RKO (cell line): Measurements from ENCODE around the gene FMNL1.
A peak's percentile ranks its signal among the peaks of the same experiment; 100 is the strongest.

Experiments used
- DNase-seq: peaks from one replicate; pipeline ENCODE4 v3.0.0-alpha.2; 2016; ENCODE audit warnings: low spot score

The FMNL1 gene

DNA sequence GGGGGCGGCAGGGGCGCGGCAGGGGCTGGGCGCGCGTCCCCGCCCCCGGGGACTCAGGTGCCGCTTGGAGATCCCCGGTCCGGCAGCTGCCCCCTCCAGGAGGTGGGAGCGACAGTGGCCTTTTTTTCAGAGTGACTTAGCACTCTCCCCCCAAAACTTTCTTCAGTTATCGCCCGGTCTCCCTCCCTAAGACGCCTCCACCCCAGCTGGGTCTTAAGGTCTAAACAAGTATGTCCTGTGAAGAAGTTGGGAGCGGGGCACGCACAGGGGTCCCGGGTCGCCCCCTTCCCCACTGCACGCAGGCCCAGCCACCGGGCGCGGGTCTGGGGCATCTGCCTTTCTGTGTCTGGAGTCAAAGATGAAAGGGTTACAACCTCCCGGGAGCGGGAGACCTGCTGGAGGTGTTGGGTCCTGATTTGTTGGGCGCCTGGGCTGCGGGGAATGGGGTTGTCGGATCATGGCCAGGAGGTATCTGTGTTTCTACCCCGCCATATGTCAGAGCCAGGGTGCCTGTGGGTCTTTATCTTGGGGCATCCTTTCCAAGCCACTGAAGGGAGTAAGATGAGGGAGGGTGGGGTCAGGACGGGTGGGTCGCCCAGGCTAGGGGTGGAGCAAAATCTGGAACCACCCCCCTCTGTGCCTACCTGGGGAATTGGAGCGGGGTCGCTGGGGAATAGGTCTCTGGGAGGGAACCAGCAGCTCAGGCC lies 757 bp downstream of the FMNL1 start:
- DNase-seq, result no peak

DNA sequence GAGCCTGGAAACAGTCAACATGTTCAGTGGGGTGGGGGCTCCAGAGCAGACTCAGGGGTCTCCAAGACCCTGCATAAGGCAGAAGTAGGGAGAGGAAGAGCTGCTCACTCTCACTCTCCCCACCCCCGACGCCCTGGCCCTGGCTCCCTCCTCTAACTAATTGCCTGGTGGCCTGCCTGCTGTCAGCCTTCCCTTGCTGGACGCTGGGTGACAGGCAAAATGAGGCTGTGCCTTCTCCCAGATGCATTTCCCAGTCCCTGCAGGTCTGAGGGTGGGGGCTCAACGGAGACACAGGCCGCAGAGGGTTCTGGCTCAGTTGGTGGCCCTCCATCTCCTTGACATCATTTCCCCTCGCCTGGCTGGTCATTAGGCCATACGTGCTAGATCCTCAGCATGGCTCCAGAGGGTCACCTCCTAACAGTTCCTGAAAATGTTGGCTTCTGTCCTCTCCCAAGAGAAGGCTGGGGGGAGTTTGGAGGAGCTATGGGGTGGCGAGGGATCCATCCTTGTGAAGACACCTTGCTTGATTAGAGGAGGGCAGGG lies 1.4 kb downstream of the FMNL1 start:
- DNase-seq, result no peak

DNA sequence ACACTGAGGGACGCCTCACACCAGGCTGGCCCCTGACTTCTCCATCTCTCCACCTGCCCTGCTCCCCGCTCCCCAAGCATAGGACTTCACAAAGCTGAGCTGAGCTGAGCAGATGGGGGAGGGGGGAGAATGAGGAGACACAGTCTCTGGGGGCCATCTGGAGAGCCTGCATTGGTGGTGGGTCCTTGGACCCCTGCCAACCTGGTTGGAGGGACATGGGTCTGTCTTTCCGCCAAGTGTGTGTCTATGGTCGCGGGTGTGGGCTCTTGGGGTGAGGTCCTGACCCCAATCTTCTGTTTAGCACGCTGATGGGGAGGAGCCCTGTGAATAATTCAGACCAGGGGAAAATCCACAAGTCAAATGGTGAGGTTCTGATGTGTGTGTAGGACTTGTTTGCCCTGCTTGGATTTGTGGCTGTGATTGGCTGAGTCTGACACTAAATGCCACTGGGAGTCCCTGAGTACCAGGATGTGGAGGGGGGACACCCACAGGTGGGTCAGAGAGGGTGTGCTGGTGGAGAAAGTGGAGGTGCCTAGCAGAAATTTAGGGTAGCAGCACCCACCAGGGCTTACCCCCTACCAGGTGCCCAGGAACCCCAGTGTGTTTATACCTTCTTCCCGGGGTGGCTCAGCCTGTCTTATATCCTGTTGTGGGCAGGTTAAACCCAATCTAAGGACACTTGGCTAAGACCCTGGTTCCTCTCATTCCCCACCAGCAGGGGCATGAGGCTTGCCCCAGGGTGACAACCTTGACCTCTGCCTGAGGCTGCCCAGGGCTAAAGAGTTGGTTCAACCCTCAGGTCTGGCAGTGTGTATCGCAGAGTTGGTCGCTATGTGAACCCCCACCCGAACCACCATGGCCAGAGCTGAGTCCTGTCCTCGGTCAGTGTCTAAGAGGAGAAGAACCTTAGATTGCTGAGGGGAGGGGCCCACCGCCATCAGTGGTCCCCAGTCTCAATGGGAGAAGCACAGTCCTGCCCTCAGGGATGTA lies 2.1 kb downstream of the FMNL1 start:
- no peak for DNase-seq

DNA sequence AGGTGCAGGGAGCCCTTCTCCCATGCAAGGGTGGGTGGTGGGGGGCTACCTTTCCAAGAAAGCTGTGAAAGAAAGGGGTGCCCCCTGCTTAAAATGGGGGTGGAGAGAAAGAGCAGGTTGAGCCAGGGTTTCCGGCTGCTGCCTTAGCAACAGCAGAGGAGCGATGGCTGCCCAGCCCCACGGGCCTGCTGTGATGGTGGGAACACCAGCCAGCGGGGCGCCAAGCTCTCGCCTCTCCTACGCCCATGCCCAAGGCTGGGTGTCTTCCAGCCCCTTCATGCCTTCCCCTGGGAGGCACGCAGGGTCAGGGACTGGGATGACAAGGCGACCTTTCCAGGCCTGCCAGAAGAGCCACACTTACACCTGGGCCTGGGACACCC lies 3.0 kb downstream of the FMNL1 start:
- no peak for DNase-seq

DNA sequence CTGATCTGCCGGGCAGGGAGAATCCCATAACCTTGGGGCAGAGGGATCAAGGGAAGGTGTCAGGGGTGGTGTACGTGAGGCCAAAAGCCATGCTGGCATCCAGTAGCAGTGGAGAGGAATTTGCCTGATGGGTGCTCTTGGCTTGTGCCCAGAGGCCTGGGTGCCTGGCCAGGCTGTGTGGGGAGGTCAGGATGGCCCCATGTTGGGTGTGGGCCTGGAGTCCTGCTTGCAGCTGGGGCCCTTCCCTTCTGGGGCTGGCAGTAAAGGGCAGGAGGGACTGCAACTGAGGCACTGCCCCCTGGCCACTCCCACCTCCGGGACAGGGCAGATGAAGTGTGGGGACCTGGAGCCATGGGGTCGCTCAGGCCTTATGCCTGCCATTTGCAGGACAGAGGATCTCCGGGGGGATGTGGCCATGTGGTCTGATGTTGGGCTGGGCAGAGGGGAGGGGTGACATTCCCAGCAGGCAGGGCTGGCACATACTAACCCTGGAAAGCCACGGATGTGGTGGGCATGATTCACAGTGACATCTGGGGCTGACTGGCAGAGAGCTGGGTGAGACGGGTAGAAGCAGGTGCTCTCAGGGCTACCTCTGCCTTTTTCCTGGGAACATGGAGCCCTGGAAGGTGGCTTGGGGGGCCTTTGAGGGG lies 3.5 kb downstream of the FMNL1 start:
- DNase-seq, result no peak

DNA sequence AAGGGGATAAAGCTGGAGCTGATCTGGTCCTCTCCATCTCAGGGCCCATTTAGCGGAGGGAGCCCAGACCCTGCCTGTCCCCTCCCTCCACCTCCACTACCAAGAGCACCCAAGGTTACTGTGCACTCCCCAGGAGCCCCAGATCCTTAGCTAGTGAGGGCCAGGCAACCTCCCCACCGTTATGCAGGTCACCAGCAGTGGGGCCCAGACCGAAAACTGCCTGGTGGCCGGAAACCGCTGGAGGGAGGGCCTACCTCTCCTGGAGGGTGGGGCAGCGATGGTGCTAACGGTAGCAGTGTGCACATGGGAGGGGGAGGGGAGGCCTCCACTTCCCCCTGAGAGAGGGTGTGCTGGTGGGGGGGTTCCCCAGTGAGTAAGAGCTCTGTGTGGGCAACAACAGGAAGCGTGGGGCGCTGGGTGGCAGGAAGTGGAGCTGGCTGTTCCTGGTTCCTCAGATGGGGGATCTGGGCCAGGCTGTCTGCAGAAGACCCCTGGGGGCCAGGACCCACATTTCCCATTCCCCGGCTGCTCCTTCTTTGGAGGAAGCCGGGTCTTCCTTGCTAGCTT lies 4.4 kb downstream of the FMNL1 start:
- no peak for DNase-seq

DNA sequence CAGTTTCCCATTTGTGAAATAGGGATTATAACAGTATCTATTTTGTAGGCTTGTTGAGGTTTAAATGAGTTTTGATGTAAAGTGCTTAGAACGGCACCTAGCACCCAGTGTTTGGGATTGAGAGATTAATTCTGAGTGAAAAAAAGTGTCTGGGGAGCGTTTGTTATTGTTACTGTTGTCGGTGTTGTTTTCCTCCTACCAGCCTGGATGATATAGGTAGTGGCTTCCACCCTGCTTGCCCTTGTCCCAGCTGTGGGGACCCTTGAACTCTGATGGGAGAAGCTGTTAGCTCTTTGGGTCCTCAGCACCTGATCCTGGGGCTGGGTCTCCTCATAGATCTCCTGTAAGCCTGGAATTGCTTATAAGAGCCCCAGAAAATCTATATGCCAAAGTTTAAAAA lies 4.9 kb downstream of the FMNL1 start:
- DNase-seq, result no peak

DNA sequence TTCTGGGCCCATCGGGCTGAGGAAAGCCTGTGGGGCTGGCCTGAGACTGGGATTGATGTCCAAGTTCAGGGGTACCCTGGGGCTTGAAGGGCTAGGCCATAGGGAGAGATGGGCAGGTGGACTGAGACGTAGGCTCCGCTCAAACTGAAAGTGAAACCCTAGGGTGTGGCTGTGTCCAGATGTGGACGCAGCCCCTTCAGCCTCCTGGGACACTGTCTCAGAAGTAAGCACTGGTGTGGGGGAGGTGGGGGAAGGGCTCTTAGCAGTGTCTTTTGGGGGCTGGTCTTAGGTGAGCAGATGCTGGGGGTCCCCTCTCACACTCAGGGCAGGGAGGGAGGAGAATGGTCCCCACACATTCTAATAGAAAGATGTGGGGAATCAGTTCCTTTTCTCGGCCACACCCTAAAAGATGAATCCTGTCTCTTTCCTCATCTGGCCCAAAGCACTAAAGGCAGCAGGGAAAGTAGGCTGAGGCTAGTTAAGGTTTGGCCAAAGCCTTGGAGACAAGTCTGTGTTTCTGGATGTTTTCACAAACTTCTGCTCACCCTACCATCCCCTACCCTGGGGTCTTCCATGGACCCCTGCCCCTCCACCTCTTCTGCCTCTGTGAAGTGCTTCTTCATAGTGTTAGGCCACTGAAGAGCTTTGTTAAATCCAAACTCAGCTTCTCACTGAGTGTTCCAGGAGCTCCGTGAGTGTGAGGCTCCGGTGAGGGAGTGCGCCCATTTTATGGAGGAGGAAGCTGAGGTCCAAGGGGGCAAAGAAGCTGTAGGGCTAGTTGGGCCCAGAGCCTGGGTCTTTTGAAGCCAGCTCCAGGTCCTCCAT lies 5.6 kb downstream of the FMNL1 start:
- DNase-seq, result no peak

DNA sequence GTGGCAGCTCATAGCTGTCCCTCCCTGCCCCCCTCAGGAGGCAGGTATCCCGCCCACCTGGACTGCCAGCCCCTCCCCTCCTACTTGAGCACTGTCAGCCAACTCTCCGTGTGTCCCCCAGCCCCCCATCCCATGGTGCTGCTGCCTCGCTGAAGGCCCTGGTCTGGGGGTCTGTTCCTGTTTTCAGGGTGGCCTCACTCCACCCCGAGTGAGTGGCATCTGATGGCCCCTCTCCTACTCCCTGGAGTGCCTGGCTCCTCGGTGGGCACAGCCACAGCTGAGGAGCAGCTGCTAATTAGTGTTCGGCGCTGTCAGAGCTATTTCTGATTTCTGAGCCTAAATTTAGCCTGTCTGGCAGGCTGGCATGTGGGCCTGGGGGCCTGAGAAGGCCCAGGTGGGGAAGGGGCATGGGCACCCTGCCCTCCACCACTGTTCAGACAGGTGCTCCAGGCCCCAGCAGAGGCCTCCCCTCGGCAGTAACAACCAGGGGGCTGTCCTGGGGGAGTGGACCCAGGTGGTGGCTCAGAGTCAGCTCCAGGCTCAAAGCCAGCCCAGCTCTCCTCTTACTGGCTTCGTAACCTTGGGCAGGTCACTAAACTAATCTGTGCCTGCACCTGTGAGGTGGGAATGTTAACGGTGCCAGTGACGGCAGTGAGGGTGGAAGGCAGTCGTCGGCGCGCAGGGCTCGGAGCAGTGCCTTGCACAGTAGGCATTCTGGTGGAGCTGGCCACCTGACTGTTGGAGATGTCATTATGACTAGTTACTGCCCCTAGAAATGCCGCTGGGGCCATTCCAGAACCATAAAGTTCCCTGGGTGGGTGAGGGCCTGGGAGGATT lies 6.5 kb downstream of the FMNL1 start:
- no peak for DNase-seq

DNA sequence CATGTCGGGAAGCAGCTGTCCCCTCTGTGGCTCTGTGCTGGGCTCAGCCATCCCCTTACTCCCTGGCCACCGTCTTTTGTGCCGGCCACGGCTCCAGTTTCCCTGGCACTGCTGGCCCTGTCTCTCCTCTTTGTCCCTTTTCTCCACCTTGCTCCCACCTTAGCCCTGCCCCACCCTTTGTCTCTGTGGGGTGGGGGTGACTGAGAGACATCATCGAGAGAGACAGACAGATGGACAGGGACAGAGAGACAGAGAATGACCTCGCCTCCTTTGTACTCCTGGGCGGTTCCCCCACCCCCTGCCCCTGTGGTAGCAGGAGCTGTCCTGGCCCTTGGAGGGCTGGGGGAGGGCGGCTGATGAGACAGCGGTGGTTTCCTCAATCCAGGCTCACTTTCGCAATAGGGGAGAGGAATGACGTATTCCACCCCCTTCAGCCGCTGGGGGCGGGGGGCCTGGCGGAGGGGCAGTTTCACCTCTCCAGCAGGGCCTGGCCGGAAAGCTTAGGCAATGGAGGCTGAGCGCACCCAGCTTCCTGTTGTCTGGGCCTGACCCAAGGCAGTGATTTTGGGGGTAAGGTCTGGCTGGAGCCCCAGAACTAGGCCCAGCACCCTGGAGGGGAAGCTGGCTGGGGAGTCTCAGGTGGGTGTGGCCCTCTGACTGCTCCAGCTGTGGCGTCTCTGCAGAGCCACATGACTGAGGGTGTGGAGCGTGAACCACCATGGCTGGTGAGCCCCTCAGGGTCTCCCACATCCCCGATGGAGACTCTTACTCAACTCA lies 7.3 kb downstream of the FMNL1 start:
- peak; percentile 16 for DNase-seq

DNA sequence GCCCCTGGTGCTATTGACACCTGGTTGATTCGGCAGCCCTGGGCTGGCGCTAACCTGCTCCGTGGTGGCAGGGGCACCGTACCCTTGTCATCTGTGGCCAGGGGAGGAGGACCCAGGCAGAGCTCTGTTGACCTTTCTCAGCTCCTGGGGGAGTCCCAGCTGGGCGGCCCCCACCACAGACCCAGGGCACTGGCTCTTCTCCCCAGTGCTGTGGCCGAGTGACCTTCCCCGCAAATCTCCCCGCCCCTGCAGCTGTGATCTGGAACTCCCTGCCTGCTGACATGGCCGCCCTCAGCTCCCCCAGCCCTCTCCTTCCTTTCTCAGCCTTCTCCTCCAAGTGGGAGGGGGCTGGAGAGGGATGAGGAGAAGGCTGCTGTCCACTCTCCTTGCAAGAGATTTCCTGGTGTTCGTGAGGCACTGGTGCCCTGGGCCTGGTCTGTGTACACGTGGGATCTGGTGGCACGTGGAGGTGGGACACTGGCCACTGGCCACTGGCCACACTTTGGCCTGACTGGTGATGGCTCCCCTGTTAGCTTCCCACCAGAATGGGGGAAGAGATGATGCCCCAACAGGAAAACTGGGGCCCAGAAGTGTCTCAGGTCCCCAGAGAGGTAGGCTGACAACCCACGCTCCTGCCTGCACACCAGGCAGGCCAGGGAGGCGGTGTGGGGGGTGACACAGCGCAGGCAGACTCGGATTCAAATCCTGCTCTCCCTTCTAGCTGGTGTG lies 8.2 kb downstream of the FMNL1 start:
- DNase-seq, result no peak

DNA sequence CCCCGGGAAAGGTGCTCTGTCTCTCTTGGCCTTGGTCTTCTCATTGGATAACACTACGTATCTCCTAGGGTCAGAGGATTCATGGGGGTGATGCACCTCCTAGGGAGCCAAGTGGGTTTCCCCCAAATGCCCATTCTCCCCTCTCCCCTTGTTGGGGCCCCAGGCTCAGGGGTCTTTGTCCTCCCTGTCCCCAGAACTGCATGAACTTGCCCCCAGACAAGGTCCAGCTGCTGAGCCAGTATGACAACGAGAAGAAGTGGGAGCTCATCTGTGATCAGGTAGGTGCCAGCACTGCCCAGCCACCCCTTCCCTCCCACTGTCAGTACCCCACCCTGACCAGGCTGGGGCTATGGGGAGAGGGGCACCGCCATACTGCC lies 8.7 kb downstream of the FMNL1 start:
- no peak for DNase-seq

DNA sequence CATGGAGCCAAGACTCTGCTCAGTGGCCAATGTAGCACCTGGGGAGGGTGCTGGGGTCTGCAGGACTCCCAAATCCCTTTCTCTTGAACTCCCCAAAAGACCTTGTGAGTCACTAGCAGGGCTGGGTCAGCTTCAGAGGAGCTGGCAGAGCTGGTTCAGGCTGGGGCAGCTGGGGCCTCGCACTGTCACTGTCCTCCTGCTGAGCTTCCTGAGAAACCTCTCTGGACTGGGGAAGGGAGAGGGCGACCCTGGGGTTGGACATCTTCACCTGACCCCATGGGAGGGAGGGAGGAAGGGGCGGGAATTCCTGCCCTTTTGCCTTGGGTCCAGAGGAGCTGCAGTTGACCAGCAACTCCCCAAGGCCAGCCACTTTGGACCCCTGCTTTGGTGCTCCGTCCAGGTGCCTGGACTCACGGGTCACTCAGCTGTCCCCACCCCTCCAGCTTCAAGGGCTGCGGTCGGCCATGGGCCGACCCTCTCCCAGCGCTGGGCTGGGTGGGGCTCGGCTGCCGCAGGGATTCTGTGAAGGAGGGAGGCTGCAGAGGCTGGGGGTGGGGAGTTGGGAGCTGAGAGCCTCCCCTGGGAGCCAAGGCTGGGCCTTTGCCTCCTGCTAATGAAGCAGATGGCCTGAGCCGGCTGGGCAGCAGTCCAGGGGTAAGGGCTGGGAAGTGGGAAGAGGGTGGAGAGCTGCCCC lies 9.2 kb downstream of the FMNL1 start:
- no peak for DNase-seq

DNA sequence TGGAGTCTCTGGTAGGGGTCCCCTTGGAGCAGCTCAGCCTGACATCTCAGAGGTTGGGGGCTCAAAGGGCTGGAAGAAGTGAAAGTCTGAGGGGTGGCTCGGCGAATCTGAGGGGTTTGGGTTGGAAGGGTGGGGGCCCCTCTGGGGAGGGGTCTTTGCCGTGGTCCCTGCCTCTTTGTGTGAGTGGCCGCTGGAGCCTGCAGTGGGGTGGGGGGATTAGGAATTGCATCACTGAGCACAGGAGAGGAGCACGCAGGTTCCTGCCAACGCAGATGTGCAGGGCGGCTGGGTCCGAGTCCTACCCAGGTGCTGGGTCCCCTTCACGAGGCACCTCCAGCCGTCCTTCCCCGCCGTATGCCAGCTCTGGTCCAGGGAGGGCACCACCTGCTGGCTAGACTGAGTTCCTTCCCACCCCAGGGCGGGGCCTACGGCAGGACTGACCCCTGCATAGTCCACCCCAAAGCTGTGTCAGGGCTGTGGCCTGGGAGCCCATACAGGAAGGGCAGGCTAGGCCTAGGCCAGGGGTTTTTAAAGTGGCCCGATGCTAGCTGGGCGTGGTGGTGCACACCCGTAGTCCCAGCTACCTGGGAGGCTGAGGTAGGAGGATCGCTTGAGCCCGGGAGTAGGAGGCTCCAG lies 9.9 kb downstream of the FMNL1 start:
- DNase-seq, result peak; percentile 15

DNA sequence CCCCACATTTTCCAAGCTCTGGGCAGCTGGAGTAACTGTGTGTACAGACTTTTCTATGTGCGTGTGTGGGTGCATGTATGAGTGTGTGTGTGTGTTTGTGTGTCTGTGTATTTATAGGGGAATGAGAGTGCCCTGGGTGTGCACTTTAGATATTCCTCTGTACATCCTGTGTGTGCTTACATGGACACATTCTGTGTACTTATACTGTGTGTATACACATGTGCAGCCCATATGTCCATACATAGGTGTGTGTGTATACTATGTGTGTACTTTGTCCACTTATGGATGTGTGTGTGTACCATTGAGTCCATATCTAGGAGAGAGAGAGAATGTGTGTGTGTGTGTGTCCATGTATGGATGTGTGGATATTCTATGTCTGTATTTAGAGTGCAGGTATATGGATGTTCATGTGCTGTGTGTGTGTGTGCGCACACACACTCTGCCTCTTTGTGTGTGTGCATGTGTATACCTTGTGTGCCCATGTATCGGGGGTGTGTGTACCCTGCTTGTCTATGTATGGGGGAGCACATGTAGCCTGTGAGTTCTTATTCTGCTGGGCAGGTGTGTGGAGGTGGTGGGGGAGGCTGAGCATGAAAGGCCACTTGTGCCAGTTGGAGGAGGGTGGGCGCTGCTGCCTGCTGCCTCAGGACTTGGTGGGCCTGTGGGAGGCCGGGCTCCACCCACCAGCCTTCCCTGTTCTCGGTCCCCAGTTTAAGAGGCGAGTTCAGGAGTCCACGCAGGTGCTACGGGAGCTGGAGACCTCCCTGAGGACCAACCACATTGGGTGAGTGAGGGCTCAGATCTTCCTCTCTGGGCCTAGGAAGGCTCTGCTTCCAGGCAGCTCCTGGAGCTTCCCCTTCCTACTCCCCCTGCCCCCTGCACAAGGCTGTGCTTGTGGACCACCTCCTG lies 11.1 kb downstream of the FMNL1 start:
- DNase-seq, result no peak

DNA sequence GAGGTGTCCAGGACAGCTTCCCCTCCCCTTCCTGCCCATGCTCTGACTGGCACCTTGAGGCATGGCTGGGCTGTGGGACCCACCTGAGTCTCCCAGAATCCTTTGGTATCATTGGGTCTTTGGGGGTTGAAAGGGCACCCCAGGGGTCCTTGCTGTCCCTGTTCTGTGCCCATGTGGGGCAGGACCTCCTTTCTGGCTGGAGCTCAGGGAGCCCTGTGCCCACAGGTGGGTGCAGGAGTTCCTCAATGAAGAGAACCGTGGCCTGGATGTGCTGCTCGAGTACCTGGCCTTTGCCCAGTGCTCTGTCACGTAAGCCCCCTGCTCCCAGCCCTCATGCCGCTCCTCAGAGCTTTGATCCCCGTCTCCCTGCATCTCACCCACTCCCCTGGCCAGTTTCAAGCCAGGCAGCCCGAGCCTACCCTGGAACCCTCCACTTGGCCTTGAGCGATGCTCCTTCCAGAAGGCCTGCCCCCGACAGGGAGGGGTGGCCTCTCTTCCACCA lies 11.8 kb downstream of the FMNL1 start:
- no peak for DNase-seq
